Nephron progenitor cell (in vitro differentiated cells): Measurements from ENCODE around the gene ANKH.
"Not testable (repeated sequence)": the region's sequence is repeated elsewhere in the genome, so short reads cannot be mapped to it uniquely, and the experiment has no call there.

Source experiments
- DNase-seq: peaks from one replicate; pipeline ENCODE4 v3.0.0; 2021
- H3K27ac Mint-ChIP-seq: 2 replicates; pipeline ENCODE4 v1.8.0; 2021; ENCODE audit warnings: mild to moderate bottlenecking, moderate library complexity, mixed read lengths
- H3K27me3 Mint-ChIP-seq: 2 replicates; pipeline ENCODE4 v1.8.0; 2021; ENCODE audit warnings: mild to moderate bottlenecking, low read depth, mixed read lengths; ENCODE audit not compliant: poor library complexity
- H3K36me3 Mint-ChIP-seq: 2 replicates; pipeline ENCODE4 v1.8.0; 2021; ENCODE audit warnings: low read depth, mixed read lengths
- H3K4me1 Mint-ChIP-seq: 2 replicates; pipeline ENCODE4 v1.8.0; 2021; ENCODE audit warnings: mixed read lengths
- H3K4me3 Mint-ChIP-seq: 2 replicates; pipeline ENCODE4 v1.8.0; 2021; ENCODE audit warnings: mild to moderate bottlenecking, moderate library complexity, mixed read lengths
- H3K9me3 Mint-ChIP-seq: 2 replicates; pipeline ENCODE4 v1.8.0; 2021; ENCODE audit warnings: mild to moderate bottlenecking, moderate library complexity, mixed read lengths
- TF ChIP-seq, protein P1 (sequence below): fragments of 200-600 bp; sonication (generic); IDR thresholded peaks from 2 replicates; pipeline ENCODE4 v1.5.0; 2021; ENCODE audit warnings: antibody characterized with exemption

ANKH gene

DNA sequence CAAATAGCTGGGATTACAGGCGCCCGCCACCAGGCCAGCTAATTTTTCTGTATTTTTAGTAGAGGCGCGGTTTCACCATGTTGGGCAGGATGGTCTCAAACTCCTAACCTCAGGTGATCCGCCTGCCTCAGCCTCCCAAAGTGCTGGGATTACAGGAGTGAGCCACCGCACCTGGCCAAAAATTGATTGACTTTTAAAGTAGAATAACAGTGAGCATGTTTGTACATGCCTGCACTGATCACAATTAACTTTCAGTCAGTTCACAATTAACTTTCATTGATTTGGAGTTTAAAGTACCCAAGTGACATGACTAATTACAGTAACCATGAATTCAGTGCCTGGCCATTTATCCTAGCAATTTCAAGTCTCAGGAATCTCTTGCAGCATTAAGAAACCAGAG is 61.3 kb downstream of the ANKH start:
- TF ChIP-seq, protein P1, sequence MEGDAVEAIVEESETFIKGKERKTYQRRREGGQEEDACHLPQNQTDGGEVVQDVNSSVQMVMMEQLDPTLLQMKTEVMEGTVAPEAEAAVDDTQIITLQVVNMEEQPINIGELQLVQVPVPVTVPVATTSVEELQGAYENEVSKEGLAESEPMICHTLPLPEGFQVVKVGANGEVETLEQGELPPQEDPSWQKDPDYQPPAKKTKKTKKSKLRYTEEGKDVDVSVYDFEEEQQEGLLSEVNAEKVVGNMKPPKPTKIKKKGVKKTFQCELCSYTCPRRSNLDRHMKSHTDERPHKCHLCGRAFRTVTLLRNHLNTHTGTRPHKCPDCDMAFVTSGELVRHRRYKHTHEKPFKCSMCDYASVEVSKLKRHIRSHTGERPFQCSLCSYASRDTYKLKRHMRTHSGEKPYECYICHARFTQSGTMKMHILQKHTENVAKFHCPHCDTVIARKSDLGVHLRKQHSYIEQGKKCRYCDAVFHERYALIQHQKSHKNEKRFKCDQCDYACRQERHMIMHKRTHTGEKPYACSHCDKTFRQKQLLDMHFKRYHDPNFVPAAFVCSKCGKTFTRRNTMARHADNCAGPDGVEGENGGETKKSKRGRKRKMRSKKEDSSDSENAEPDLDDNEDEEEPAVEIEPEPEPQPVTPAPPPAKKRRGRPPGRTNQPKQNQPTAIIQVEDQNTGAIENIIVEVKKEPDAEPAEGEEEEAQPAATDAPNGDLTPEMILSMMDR: no peak
- Mint-ChIP-seq H3K4me1 (peaks cover 31% of the 10 kb centered on the region), H3K27me3 (peaks cover 5% of the 10 kb centered on the region), H3K27ac (no peak overlapping the region), H3K36me3 (peaks cover 5% of the 10 kb centered on the region), H3K9me3 (peaks cover 19% of the 10 kb centered on the region), H3K4me3 (no peak overlapping the region)
- no peak for DNase-seq

- H3K36me3 Mint-ChIP-seq: peaks cover 5% of the 10 kb centered on the region
- TF ChIP-seq, protein P1: no peak
- no peaks in the 10 kb centered on the region for H3K27me3 Mint-ChIP-seq
- H3K27ac Mint-ChIP-seq: no peak overlapping the region
- peaks cover 31% of the 10 kb centered on the region for H3K4me1 Mint-ChIP-seq
- H3K4me3 Mint-ChIP-seq: no peak overlapping the region
- peaks cover 19% of the 10 kb centered on the region for H3K9me3 Mint-ChIP-seq
- no peak for DNase-seq
Measured at GRCh38 chr5:14809369-14810155, 62.0 kb downstream of the ANKH start.

- DNase-seq: no peak
- Mint-ChIP-seq H3K4me1 (peaks cover 34% of the 10 kb centered on the region), H3K27me3 (no peaks in the 10 kb centered on the region), H3K36me3 (peaks cover 5% of the 10 kb centered on the region), H3K27ac (no peak overlapping the region), H3K4me3 (no peak overlapping the region), H3K9me3 (peaks cover 19% of the 10 kb centered on the region)
- TF ChIP-seq, protein P1: no peak
Measured at GRCh38 chr5:14807471-14807870, 64.1 kb downstream of the ANKH start.

GRCh38 chr5:14806456-14806855 is 65.1 kb downstream of the ANKH start:
- peak overlapping the region; percentile 86 for H3K27ac Mint-ChIP-seq
- TF ChIP-seq, protein P1: no peak
- H3K9me3 Mint-ChIP-seq: peaks cover 19% of the 10 kb centered on the region
- H3K4me1 Mint-ChIP-seq: peaks cover 34% of the 10 kb centered on the region
- DNase-seq: peak; percentile 32
- no peak overlapping the region for H3K4me3 Mint-ChIP-seq
- peaks cover 5% of the 10 kb centered on the region for H3K36me3 Mint-ChIP-seq
- no peaks in the 10 kb centered on the region for H3K27me3 Mint-ChIP-seq

- peaks cover 25% of the 10 kb centered on the region for H3K4me1 Mint-ChIP-seq
- peaks cover 2% of the 10 kb centered on the region for H3K36me3 Mint-ChIP-seq
- TF ChIP-seq, protein P1: no peak
- DNase-seq: no peak
- H3K27me3 Mint-ChIP-seq: no peaks in the 10 kb centered on the region
- H3K4me3 Mint-ChIP-seq: no peak overlapping the region
- H3K9me3 Mint-ChIP-seq: peaks cover 3% of the 10 kb centered on the region
- no peak overlapping the region for H3K27ac Mint-ChIP-seq
Measured at GRCh38 chr5:14802541-14802940, 69.0 kb downstream of the ANKH start.

DNA sequence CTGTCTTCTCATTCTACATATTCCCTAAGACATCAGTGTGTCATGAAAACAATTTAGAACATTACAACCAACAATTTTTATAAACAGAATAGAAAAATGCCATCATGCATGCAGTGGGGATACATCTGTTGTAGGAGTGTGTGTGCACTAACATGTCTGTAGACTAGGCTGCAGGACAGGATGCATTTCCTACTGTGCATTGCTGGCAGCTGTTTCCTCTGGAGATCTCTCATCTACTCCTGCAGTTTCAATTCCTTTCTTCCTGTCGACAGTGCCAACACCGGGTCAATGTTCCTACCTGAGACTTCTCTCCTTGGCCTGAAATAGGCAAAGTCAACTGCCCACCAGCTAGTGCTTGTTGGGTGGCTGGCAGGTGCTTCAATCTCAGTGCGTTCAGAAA is 69.8 kb downstream of the ANKH start:
- no peak overlapping the region for H3K4me3 Mint-ChIP-seq
- TF ChIP-seq, protein P1: no peak
- no peak overlapping the region for H3K27ac Mint-ChIP-seq
- peaks cover 17% of the 10 kb centered on the region for H3K4me1 Mint-ChIP-seq
- no peaks in the 10 kb centered on the region for H3K9me3 Mint-ChIP-seq
- DNase-seq: no peak
- H3K36me3 Mint-ChIP-seq: no peaks in the 10 kb centered on the region
- no peaks in the 10 kb centered on the region for H3K27me3 Mint-ChIP-seq

DNA sequence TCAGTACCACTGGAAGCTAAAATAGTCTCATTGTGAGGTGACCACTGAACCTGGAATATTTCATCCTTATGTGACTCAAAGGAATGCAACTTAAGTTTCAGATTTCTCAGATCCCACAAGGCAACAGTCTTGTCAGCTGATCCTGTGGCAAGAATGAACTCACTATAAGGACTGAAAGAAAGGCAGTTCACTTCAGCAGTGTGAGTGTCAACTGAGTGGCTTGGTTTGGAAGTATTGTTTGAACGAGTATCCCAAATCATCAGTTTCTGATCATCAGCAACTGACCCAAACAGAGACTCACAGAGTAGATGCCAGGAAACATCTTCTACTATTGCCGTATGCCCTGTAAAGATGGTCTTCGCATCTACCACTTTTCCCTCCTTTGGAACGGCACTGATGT is 74.2 kb downstream of the ANKH start:
- H3K36me3 Mint-ChIP-seq, H3K27ac Mint-ChIP-seq, H3K9me3 Mint-ChIP-seq, DNase-seq, H3K27me3 Mint-ChIP-seq, H3K4me3 Mint-ChIP-seq: not testable (repeated sequence)
- H3K4me1 Mint-ChIP-seq: peaks cover 18% of the 10 kb centered on the region
